DND-41 (cell line): ENCODE measurements around the gene FAM83B.

Source experiments
- CTCF ChIP-seq: IDR thresholded peaks from 2 replicates; pipeline ENCODE4 v1.5.1; 2012; ENCODE audit warnings: borderline replicate concordance, low read length, moderate library complexity, mild to moderate bottlenecking; ENCODE audit not compliant: poor library complexity, severe bottlenecking; ENCODE audit errors: extremely low read depth
- EZH2 ChIP-seq: IDR thresholded peaks from 3 replicates; pipeline ENCODE4 v1.6.1; 2012; ENCODE audit warnings: borderline replicate concordance, low read depth, mild to moderate bottlenecking, moderate library complexity, low read length, inconsistent platforms; ENCODE audit not compliant: severe bottlenecking

GRCh38 chr6:54850114-54850513, 3.5 kb downstream of the FAM83B start:
- TF ChIP-seq CTCF, result no peak
- no peak for TF ChIP-seq EZH2
